SH-SY5Y (cell line): ENCODE data around the gene CCDC24.

ENCODE experiments used
- GATA2 ChIP-seq: IDR thresholded peaks from 2 replicates; pipeline ENCODE4 v1.6.1; 2011; ENCODE audit warnings: mild to moderate bottlenecking, low read depth, low read length
- GATA3 ChIP-seq: IDR thresholded peaks from 2 replicates; pipeline ENCODE4 v1.6.1; 2011; ENCODE audit warnings: low read depth, mild to moderate bottlenecking, low read length, moderate library complexity

DNA sequence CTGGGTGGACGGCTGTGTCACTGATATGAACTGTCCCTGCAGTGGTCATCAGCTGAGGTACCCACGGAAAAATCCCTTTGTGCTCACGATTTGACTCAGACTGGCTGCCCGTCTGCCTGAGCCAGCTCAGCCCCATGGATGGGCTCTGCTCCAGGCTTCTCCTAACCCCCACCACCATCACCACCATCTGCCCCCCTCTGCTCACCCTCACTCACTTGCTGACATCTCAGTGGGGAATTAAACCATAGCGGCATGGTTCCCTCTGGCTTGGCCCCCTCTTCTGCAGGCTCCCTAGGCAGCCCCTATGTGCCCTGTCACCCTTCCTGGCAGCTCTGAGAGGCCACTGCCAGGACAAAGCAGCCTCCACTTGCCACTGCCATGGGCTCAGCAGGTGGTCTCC is 22.6 kb downstream of the CCDC24 start:
- TF ChIP-seq GATA3 = no peak
- TF ChIP-seq GATA2 = no peak
